ENCODE results near the gene VIPR2. TPM values are rescaled to one million over a fixed set of nuclear protein-coding genes. Genes with fewer than 3 reads are reported as not detected.

The VIPR2 gene
- polyA plus RNA-seq, 3 donors: not detected

DNA sequence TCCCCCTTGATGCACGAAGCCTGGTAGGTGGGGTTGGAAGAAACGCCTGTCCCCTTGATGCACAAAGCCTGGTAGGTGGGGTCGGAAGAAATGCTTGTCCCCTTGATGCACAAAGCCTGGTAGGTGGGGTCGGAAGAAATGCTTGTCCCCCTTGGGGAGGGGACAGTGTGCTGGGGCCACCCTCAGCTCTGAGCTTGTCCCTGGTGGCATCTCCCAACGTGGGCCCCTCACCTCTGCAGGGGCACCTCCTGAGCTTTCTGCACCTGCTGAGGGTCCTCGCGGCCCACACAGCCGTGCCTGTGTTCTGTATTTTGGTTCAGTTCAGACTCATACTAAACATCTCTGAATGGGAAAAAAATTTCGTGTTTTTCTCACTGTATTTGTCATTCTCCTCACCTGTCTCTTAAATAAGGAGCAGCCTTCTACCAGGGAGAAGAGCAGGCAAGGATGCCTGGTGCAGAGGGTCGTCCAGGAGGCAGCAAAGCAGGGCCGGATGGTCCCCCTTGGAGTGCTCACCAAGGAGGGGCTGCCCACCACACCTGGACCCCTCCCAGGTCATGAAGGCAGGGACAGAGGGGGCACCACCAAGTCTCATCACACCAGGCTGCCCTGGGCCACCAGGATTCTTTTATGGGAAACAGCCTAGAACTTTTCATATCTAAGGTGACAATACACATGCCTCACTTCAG lies 24.7 kb downstream of the VIPR2 start:
- Mint-ChIP-seq H3K9me3 (peaks cover 0 to 9% (median 0%) of the 10 kb centered on the region in 7 donors), H3K4me3 (no peak overlapping the region), H3K27ac (no peak overlapping the region), H3K36me3 (no peaks in the 10 kb centered on the region), H3K27me3 (ENCODE audit: low read depth in 3 of 3) (peaks cover 4 to 14% (median 10%) of the 10 kb centered on the region in 3 donors), H3K4me1 (no peaks in the 10 kb centered on the region)
- H3K9me3 ChIP-seq (replicated peaks in 1 of 2; ENCODE audit: control insufficient read depth in 1 of 2, insufficient read depth in 1 of 2, low read length in 2 of 2): no peaks in the 10 kb centered on the region
- intact Hi-C loops (cut with micrococcal nuclease): no loop called here
- H2AFZ ChIP-seq (ENCODE audit: insufficient read depth, low read depth, low read length, poor library complexity, severe bottlenecking): no peak overlapping the region
- H3K79me2 ChIP-seq (ENCODE audit: insufficient read depth, low read length): no peaks in the 10 kb centered on the region
- no peaks in the 10 kb centered on the region for H4K20me1 ChIP-seq (ENCODE audit: insufficient read depth, low read length)
- no peak overlapping the region for H3K4me3 ChIP-seq (replicated peaks in 1 of 3; ENCODE audit: low read depth in 2 of 3, low read length in 3 of 3)
- 91% methylated on average over 10 of the region's 11 CpGs for WGBS (ENCODE audit: insufficient coverage)
- H3K4me1 ChIP-seq (ENCODE audit: control insufficient read depth in 1 of 2, insufficient read depth in 2 of 2, low read length in 2 of 2): no peaks in the 10 kb centered on the region
- no peak overlapping the region for H3K27ac ChIP-seq (ENCODE audit: low read depth in 1 of 2, low read length in 2 of 2)
- H3K9ac ChIP-seq (ENCODE audit: insufficient read depth, low read length, poor library complexity, severe bottlenecking): no peak overlapping the region
- H3K4me2 ChIP-seq (replicated peaks; ENCODE audit: extremely low read depth, low read length, poor library complexity, severe bottlenecking): no peak overlapping the region
- DNase-seq: no peak
- no peaks in the 10 kb centered on the region for H3K36me3 ChIP-seq (replicated peaks in 1 of 2; ENCODE audit: control insufficient read depth in 1 of 2, insufficient read depth in 2 of 2, low read length in 2 of 2)
- TF ChIP-seq CTCF (IDR thresholded peaks at IDR 0.05): no peak
- no peaks in the 10 kb centered on the region for H3K27me3 ChIP-seq (ENCODE audit: control insufficient read depth in 2 of 2, insufficient read depth in 2 of 2, low read length in 2 of 2)

DNA sequence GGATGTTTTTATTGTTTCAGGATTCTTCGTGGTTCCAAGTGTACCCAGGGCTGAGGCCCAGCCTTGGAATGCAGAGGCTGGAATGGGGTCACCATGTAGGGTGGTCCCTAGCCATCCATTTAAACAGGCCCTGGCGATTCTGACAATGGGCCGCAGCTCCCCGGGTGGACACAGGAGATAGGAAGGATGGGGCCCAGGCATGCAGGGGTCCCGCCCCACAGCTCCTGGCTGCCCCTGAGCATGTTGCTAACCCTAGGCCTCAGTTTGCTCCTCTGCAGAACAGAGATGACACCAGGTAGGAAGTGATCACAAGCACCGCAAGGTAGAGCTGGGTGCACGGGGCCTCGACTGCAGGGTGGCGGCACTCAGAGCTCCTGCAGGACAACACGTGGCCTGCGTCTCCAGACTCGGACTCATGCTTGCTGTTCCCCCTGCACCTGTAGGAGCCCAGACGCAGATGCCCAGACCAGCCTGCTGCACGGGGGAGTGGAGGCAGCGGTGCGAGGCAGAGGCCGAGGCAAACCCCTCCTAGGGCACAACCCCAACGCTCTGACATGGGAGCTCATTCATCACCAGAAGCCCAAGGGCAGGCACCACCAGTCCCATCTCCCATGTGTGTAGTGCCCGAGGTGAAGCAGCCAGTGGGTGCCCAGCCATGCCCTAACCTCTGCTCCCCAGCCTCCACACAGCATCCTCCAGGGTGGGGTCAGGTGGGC lies 25.5 kb downstream of the VIPR2 start:
- no peak for TF ChIP-seq CTCF (IDR thresholded peaks at IDR 0.05)
- H3K27me3 ChIP-seq (ENCODE audit: control insufficient read depth in 2 of 2, insufficient read depth in 2 of 2, low read length in 2 of 2): no peaks in the 10 kb centered on the region
- no peak overlapping the region for H3K27ac ChIP-seq (ENCODE audit: low read depth in 1 of 2, low read length in 2 of 2)
- no peak for DNase-seq
- Mint-ChIP-seq H3K27ac (no peak overlapping the region), H3K36me3 (no peaks in the 10 kb centered on the region), H3K9me3 (peaks cover 0 to 9% (median 0%) of the 10 kb centered on the region in 7 donors), H3K27me3 (ENCODE audit: low read depth in 3 of 3) (peaks cover 8 to 16% (median 12%) of the 10 kb centered on the region in 3 donors), H3K4me1 (no peaks in the 10 kb centered on the region), H3K4me3 (no peak overlapping the region)
- H3K79me2 ChIP-seq (ENCODE audit: insufficient read depth, low read length): no peaks in the 10 kb centered on the region
- no peak overlapping the region for H2AFZ ChIP-seq (ENCODE audit: insufficient read depth, low read depth, low read length, poor library complexity, severe bottlenecking)
- 99% methylated on average over 17 of the region's 19 CpGs for WGBS (ENCODE audit: insufficient coverage)
- H3K9me3 ChIP-seq (replicated peaks in 1 of 2; ENCODE audit: control insufficient read depth in 1 of 2, insufficient read depth in 1 of 2, low read length in 2 of 2): no peaks in the 10 kb centered on the region
- no peak overlapping the region for H3K9ac ChIP-seq (ENCODE audit: insufficient read depth, low read length, poor library complexity, severe bottlenecking)
- H3K36me3 ChIP-seq (replicated peaks in 1 of 2; ENCODE audit: control insufficient read depth in 1 of 2, insufficient read depth in 2 of 2, low read length in 2 of 2): no peaks in the 10 kb centered on the region
- H3K4me1 ChIP-seq (ENCODE audit: control insufficient read depth in 1 of 2, insufficient read depth in 2 of 2, low read length in 2 of 2): no peaks in the 10 kb centered on the region
- no peaks in the 10 kb centered on the region for H4K20me1 ChIP-seq (ENCODE audit: insufficient read depth, low read length)
- H3K4me2 ChIP-seq (replicated peaks; ENCODE audit: extremely low read depth, low read length, poor library complexity, severe bottlenecking): no peak overlapping the region
- no peak overlapping the region for H3K4me3 ChIP-seq (replicated peaks in 1 of 3; ENCODE audit: low read depth in 2 of 3, low read length in 3 of 3)
- intact Hi-C loops (cut with micrococcal nuclease): no loop called here

All from CD14-positive monocyte (primary cell).